ENCODE data around the gene LRRC46. TPM values are rescaled to one million over a fixed set of nuclear protein-coding genes. Genes with fewer than 3 reads are reported as not detected.

Gene LRRC46
- total RNA-seq, 1 donor from 2014 or later: 1.4 TPM

GRCh38 chr17:47877368-47878034 is 46.0 kb downstream of the LRRC46 start:
- Mint-ChIP-seq H3K9me3 (no peaks in the 10 kb centered on the region), H3K4me3 (no peak overlapping the region), H3K27me3 (ENCODE audit: low read depth) (peaks cover 80% of the 10 kb centered on the region), H3K4me1 (no peaks in the 10 kb centered on the region), H3K36me3 (ENCODE audit: low read depth) (no peaks in the 10 kb centered on the region), H3K27ac (ENCODE audit: unreplicated experiment) (no peak overlapping the region)
- TF ChIP-seq CTCF (conservative IDR thresholded peaks at IDR 0.05): no peak
- DNase-seq (ENCODE audit: low read depth, low spot score): no peak

GRCh38 chr17:47878203-47879027 is 46.9 kb downstream of the LRRC46 start:
- Mint-ChIP-seq H3K4me1 (no peaks in the 10 kb centered on the region), H3K4me3 (no peak overlapping the region), H3K27me3 (ENCODE audit: low read depth) (peaks cover 77% of the 10 kb centered on the region), H3K9me3 (no peaks in the 10 kb centered on the region), H3K36me3 (ENCODE audit: low read depth) (no peaks in the 10 kb centered on the region), H3K27ac (ENCODE audit: unreplicated experiment) (no peak overlapping the region)
- DNase-seq (ENCODE audit: low read depth, low spot score): no peak
- no peak for TF ChIP-seq CTCF (conservative IDR thresholded peaks at IDR 0.05)

GRCh38 chr17:47879028-47879585 is 47.6 kb downstream of the LRRC46 start:
- H3K4me3 Mint-ChIP-seq: no peak overlapping the region
- peaks cover 77% of the 10 kb centered on the region for H3K27me3 Mint-ChIP-seq (ENCODE audit: low read depth)
- no peak overlapping the region for H3K27ac Mint-ChIP-seq (ENCODE audit: unreplicated experiment)
- DNase-seq (ENCODE audit: low read depth, low spot score): no peak
- H3K9me3 Mint-ChIP-seq: no peaks in the 10 kb centered on the region
- H3K36me3 Mint-ChIP-seq (ENCODE audit: low read depth): no peaks in the 10 kb centered on the region
- no peaks in the 10 kb centered on the region for H3K4me1 Mint-ChIP-seq
- no peak for TF ChIP-seq CTCF (conservative IDR thresholded peaks at IDR 0.05)

GRCh38 chr17:47879776-47880454 is 48.4 kb downstream of the LRRC46 start:
- no peak for DNase-seq (ENCODE audit: low read depth, low spot score)
- Mint-ChIP-seq H3K27ac (ENCODE audit: unreplicated experiment) (no peak overlapping the region), H3K4me1 (no peaks in the 10 kb centered on the region), H3K27me3 (ENCODE audit: low read depth) (peaks cover 72% of the 10 kb centered on the region), H3K9me3 (no peaks in the 10 kb centered on the region), H3K4me3 (no peak overlapping the region), H3K36me3 (ENCODE audit: low read depth) (no peaks in the 10 kb centered on the region)
- no peak for TF ChIP-seq CTCF (conservative IDR thresholded peaks at IDR 0.05)

GRCh38 chr17:47882247-47882646 is 50.8 kb downstream of the LRRC46 start:
- Mint-ChIP-seq H3K4me1 (no peaks in the 10 kb centered on the region), H3K4me3 (no peak overlapping the region), H3K27me3 (ENCODE audit: low read depth) (peaks cover 58% of the 10 kb centered on the region), H3K9me3 (no peaks in the 10 kb centered on the region), H3K27ac (ENCODE audit: unreplicated experiment) (no peak overlapping the region), H3K36me3 (ENCODE audit: low read depth) (no peaks in the 10 kb centered on the region)
- no peak for DNase-seq (ENCODE audit: low read depth, low spot score)
- TF ChIP-seq CTCF (conservative IDR thresholded peaks at IDR 0.05): no peak

All from neural crest cell (in vitro differentiated cells).